PC-9 (cell line): ENCODE data around the gene CYP27C1.

Source experiments
- EZH2 ChIP-seq: fragments of 200-600 bp; sonication (generic); IDR thresholded peaks from 2 replicates; pipeline ENCODE4 v1.8.0; 2017; ENCODE audit warnings: antibody characterized with exemption, low read depth
- TF ChIP-seq, protein P1 (sequence below): fragments of 200-600 bp; sonication (generic); conservative IDR thresholded peaks from 2 replicates; pipeline ENCODE4 v1.6.1; 2017; ENCODE audit warnings: mixed run types, antibody characterized with exemption, mild to moderate bottlenecking, moderate library complexity

DNA sequence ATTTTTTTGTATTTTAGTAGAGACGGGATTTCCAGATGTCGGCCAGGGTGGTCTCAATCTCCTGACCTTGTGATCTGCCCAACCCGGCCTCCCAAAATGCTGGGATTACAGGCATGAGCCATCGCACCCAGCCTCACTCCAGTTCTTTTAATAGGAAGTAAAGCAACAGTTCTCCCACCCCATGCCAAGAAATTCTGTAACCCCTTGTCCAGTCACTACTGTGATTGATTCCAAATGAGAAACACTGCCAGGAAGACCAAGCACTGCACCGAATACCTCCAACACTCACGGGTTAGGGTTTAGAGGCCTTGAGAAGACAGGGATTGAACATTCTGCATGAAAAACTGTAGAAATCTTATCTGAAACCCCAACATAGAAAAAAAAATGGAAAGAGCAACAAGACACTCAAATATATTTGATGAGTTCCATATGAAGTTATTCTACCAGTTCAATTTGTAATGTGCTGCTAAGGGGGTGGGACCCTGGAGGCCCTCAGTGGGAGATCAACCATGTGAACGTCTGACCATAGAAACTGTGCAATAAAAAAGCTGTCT lies 65.0 kb downstream of the CYP27C1 start:
- no peak for TF ChIP-seq EZH2
- TF ChIP-seq, protein P1, sequence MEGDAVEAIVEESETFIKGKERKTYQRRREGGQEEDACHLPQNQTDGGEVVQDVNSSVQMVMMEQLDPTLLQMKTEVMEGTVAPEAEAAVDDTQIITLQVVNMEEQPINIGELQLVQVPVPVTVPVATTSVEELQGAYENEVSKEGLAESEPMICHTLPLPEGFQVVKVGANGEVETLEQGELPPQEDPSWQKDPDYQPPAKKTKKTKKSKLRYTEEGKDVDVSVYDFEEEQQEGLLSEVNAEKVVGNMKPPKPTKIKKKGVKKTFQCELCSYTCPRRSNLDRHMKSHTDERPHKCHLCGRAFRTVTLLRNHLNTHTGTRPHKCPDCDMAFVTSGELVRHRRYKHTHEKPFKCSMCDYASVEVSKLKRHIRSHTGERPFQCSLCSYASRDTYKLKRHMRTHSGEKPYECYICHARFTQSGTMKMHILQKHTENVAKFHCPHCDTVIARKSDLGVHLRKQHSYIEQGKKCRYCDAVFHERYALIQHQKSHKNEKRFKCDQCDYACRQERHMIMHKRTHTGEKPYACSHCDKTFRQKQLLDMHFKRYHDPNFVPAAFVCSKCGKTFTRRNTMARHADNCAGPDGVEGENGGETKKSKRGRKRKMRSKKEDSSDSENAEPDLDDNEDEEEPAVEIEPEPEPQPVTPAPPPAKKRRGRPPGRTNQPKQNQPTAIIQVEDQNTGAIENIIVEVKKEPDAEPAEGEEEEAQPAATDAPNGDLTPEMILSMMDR, result no peak
